K562 (cell line): Measurements from ENCODE around the gene FBXO48. TPM values are rescaled to one million over a fixed set of nuclear protein-coding genes. Genes with fewer than 3 reads are reported as not detected.

Source experiments
- BRF1 ChIP-seq: IDR thresholded peaks from 3 replicates; pipeline ENCODE4 v1.6.1; 2011; ENCODE audit warnings: borderline replicate concordance, mild to moderate bottlenecking; ENCODE audit not compliant: insufficient read length; ENCODE audit errors: extremely low read depth
- HDAC1 ChIP-seq, 2 experiments: fragments of 450-650 bp; IDR thresholded peaks; 2 replicates each; pipeline ENCODE4 v1.6.1; 2016 to 2017; ENCODE audit warnings: inconsistent platforms in 1 of 2, mild to moderate bottlenecking in 1 of 2, moderate library complexity in 1 of 2
- HNRNPH1 ChIP-seq: fragments of 200-400 bp; formaldehyde crosslinking; optimal IDR thresholded peaks from 2 replicates; pipeline ENCODE3; 2017; ENCODE audit warnings: low read depth, mild to moderate bottlenecking, low read length, moderate library complexity
- IRF9 ChIP-seq: fragments of 450-650 bp; IDR thresholded peaks from 2 replicates; pipeline ENCODE4 v1.6.1; 2016; ENCODE audit warnings: missing biosample characterization, missing genetic modification characterization
- KDM4B ChIP-seq, 2 experiments: fragments of 450-650 bp in 1 of 2; sonication (generic) in 1 of 2; IDR thresholded peaks; 2 replicates each; pipeline ENCODE4 v1.6.1; 2016 to 2017; ENCODE audit warnings: borderline replicate concordance in 2 of 2, antibody characterized with exemption in 1 of 2, low read depth in 1 of 2, mild to moderate bottlenecking in 1 of 2
- KLF6 ChIP-seq: fragments of 250-450 bp; sonication (Bioruptor Pico); IDR thresholded peaks from 2 replicates; pipeline ENCODE4 v1.4.0; 2020; ENCODE audit warnings: mild to moderate bottlenecking, moderate library complexity, borderline replicate concordance
- LEF1 ChIP-seq: fragments of 450-650 bp; IDR thresholded peaks from 2 replicates; pipeline ENCODE4 v1.6.1; 2016; ENCODE audit warnings: mild to moderate bottlenecking
- MCM5 ChIP-seq: fragments of 450-650 bp; IDR thresholded peaks from 2 replicates; pipeline ENCODE4 v1.6.1; 2016; ENCODE audit warnings: low read depth
- MLX ChIP-seq, 2 experiments: fragments of 450-650 bp in 1 of 2; sonication (generic) in 1 of 2; formaldehyde crosslinking; conservative IDR thresholded peaks; 2 replicates each; pipeline versions ENCODE4 v1.4.0 to v1.8.1; 2020 to 2022; ENCODE audit warnings: mild to moderate bottlenecking in 1 of 2, missing genetic modification reagents in 1 of 2
- MYNN ChIP-seq, 2 experiments: sonication (generic); formaldehyde crosslinking in 1 of 2; IDR thresholded peaks; 2 replicates each; pipeline versions ENCODE4 v1.5.0 to v1.6.1; 2016 to 2020; ENCODE audit warnings: antibody characterized with exemption in 1 of 2, missing genetic modification reagents in 1 of 2
- NFXL1 ChIP-seq: fragments of 450-650 bp; formaldehyde crosslinking; IDR thresholded peaks from 2 replicates; pipeline ENCODE4 v1.4.0; 2021; ENCODE audit warnings: mild to moderate bottlenecking
- PTTG1 ChIP-seq: fragments of 450-650 bp; IDR thresholded peaks from 2 replicates; pipeline ENCODE4 v1.6.1; 2016; ENCODE audit warnings: low read depth, mild to moderate bottlenecking, missing genetic modification characterization, missing compliant biosample characterization
- PURB ChIP-seq: sonication (generic); formaldehyde crosslinking; IDR thresholded peaks from 2 replicates; pipeline ENCODE4 v1.9.0; 2021; ENCODE audit warnings: low read depth, mild to moderate bottlenecking, missing genetic modification reagents
- SMAD1 ChIP-seq: fragments of 150-350 bp; IDR thresholded peaks from 2 replicates; pipeline ENCODE4 v1.6.1; 2014; ENCODE audit warnings: low read length, low read depth; ENCODE audit not compliant: partially characterized antibody
- TAF15 ChIP-seq: fragments of 200-400 bp; formaldehyde crosslinking; IDR thresholded peaks from 2 replicates; pipeline ENCODE4 v1.6.1; 2017; ENCODE audit warnings: mild to moderate bottlenecking, low read depth, low read length, moderate library complexity
- U2AF1 ChIP-seq: fragments of 200-400 bp; formaldehyde crosslinking; optimal IDR thresholded peaks from 2 replicates; pipeline ENCODE3; 2017; ENCODE audit warnings: mild to moderate bottlenecking, low read depth, low read length, moderate library complexity
- XRCC3 ChIP-seq: fragments of 450-650 bp; IDR thresholded peaks from 2 replicates; pipeline ENCODE4 v1.6.1; 2017; ENCODE audit warnings: mild to moderate bottlenecking, moderate library complexity
- ZFPM2 ChIP-seq: fragments of 250-450 bp; sonication (Bioruptor Pico); IDR thresholded peaks from 2 replicates; pipeline ENCODE4 v1.5.1; 2022; ENCODE audit warnings: mild to moderate bottlenecking
- ZNF197 ChIP-seq: fragments of 200-800 bp; sonication (Bioruptor generic); IDR thresholded peaks from 2 replicates; pipeline ENCODE4 v1.6.1; 2016; ENCODE audit warnings: low read depth, missing genetic modification characterization, missing compliant biosample characterization
- ZNF41 ChIP-seq: fragments of 250-450 bp; sonication (Bioruptor Pico); conservative IDR thresholded peaks from 2 replicates; pipeline ENCODE4 v1.4.0; 2020; ENCODE audit warnings: mild to moderate bottlenecking
- ZNF551 ChIP-seq: fragments of 250-450 bp; sonication (Bioruptor Pico); IDR thresholded peaks from 2 replicates; pipeline ENCODE4 v1.5.0; 2021; ENCODE audit warnings: mild to moderate bottlenecking, moderate library complexity
- ZNF586 ChIP-seq: fragments of 450-650 bp; formaldehyde crosslinking; conservative IDR thresholded peaks from 2 replicates; pipeline ENCODE4 v1.4.0; 2020; ENCODE audit warnings: mild to moderate bottlenecking, moderate library complexity
- ZNF77 ChIP-seq: fragments of 250-450 bp; sonication (Bioruptor Pico); IDR thresholded peaks from 2 replicates; pipeline ENCODE4 v1.5.0; 2020
- polyA plus RNA-seq, 8 experiments: library from polyadenylated mRNA; depleted of rRNA in 4 of 8; stranded (reverse) in 5 of 8; unstranded in 3 of 8; fragments of >200 nt; fragmentation: Nextera tagmentation in 2 of 8; fragmentation: Illumina TruSeq in 1 of 8; extraction: Ambion mirVana in 2 of 8; extraction: Trizol in 1 of 8; gene quantifications; 2 replicates each; pipeline versions ENCODE4 v1.2.1 to v1.2.3, GENCODE V29; 2011 to 2014; ENCODE audit warnings: inconsistent platforms in 1 of 8, missing spikeins in 1 of 8
- total RNA-seq, 7 experiments: library from RNA; depleted of rRNA in 6 of 7; stranded (reverse); fragments of >200 nt in 6 of 7; fragmentation: Illumina TruSeq in 2 of 7; extraction: Trizol in 2 of 7; gene quantifications; 2 replicates each; pipeline versions ENCODE4 v1.2.1 to v1.2.3, GENCODE V29; 2011 to 2021; ENCODE audit warnings: low replicate concordance in 1 of 7
- TF ChIP-seq, protein P1 (sequence below): fragments of 450-650 bp; formaldehyde crosslinking; IDR thresholded peaks from 2 replicates; pipeline ENCODE4 v1.4.0; 2022; ENCODE audit warnings: missing genetic modification characterization
- TF ChIP-seq, protein P2 (sequence below): IDR thresholded peaks from 2 replicates; pipeline ENCODE4 v1.6.1; 2012; ENCODE audit warnings: low read depth, low read length, improper control_type of control experiment, borderline replicate concordance

The FBXO48 gene
- total and polyA plus RNA-seq, 9 of the 15 experiments (the other 6 are each of a cell fraction or from before 2014, with no cell fraction given), result 0.36 to 1.8 (median 0.73) TPM

- TF ChIP-seq ZNF551 (CRISPR knock-in tag) (no peak), MYNN (IDR thresholded peaks at IDR 0.05) (no peak), MYNN (CRISPR knock-in tag; IDR thresholded peaks at IDR 0.05) (no peak), XRCC3 (no peak), ZNF197 (CRISPR knock-in tag) (no peak), ZNF41 (no peak), PURB (CRISPR knock-in tag) (no peak), HNRNPH1 (no peak), ZFPM2 (CRISPR knock-in tag) (no peak), MCM5 (no peak), IRF9 (tag) (no peak), TAF15 (no peak), BRF1 (no peak), SMAD1 (no peak), ZNF586 (CRISPR knock-in tag) (no peak), NFXL1 (CRISPR knock-in tag) (no peak), HDAC1 (IDR thresholded peaks at IDR 0.05) (peak in 1 of 2 experiments; percentile 73; a peak in 1 of 4 replicates), KDM4B (IDR thresholded peaks at IDR 0.05; ENCODE audit: borderline replicate concordance in 2 of 2, low read depth in 1 of 2) (no peak), LEF1 (no peak; the same call in 1 of the 2 replicates), KLF6 (CRISPR knock-in tag) (no peak), MLX (CRISPR knock-in tag; conservative IDR thresholded peaks at IDR 0.05) (no peak), ZNF77 (no peak), U2AF1 (no peak), PTTG1 (tag) (no peak; the same call in 1 of the 2 replicates)
- TF ChIP-seq, protein P1, sequence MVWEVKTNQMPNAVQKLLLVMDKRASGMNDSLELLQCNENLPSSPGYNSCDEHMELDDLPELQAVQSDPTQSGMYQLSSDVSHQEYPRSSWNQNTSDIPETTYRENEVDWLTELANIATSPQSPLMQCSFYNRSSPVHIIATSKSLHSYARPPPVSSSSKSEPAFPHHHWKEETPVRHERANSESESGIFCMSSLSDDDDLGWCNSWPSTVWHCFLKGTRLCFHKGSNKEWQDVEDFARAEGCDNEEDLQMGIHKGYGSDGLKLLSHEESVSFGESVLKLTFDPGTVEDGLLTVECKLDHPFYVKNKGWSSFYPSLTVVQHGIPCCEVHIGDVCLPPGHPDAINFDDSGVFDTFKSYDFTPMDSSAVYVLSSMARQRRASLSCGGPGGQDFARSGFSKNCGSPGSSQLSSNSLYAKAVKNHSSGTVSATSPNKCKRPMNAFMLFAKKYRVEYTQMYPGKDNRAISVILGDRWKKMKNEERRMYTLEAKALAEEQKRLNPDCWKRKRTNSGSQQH (CRISPR knock-in tag), result 0 out of 2 replicates have a peak, but pooled peaks have one; percentile 4
- TF ChIP-seq, protein P2, sequence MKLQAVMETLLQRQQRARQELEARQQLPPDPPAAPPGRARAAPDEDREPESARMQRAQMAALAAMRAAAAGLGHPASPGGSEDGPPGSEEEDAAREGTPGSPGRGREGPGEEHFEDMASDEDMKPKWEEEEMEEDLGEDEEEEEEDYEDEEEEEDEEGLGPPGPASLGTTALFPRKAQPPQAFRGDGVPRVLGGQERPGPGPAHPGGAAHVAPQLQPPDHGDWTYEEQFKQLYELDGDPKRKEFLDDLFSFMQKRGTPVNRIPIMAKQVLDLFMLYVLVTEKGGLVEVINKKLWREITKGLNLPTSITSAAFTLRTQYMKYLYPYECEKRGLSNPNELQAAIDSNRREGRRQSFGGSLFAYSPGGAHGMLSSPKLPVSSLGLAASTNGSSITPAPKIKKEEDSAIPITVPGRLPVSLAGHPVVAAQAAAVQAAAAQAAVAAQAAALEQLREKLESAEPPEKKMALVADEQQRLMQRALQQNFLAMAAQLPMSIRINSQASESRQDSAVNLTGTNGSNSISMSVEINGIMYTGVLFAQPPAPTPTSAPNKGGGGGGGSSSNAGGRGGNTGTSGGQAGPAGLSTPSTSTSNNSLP, result no peak
Measured at GRCh38 chr2:68423966-68424650, 43.0 kb downstream of the FBXO48 start (continued).
